HEK293T (cell line): ENCODE measurements around the gene CNOT11.

Experiments
- CTCF ChIA-PET: fragments of 350-600 bp; formaldehyde crosslinking; extraction: SDS; loops from one replicate; lab custom pipeline; 2021; ENCODE audit warnings: antibody characterized with exemption, inconsistent platforms; lab: Yijun Ruan, JAX
- POLR2A ChIA-PET: fragments of 350-600 bp; formaldehyde crosslinking; extraction: SDS; loops from one replicate; lab custom pipeline; 2020; ENCODE audit warnings: antibody characterized with exemption, inconsistent platforms; lab: Yijun Ruan, JAX
- DNase-seq: peaks from one replicate; pipeline ENCODE4 v3.0.0; 2012; ENCODE audit warnings: mixed read lengths; ENCODE audit errors: extremely low spot score
- ARNT ChIP-seq: fragments of 450-650 bp; IDR thresholded peaks from 2 replicates; pipeline ENCODE4 v1.6.1; 2017; ENCODE audit warnings: mild to moderate bottlenecking
- BHLHE40 ChIP-seq: fragments of 450-650 bp; IDR thresholded peaks from 2 replicates; pipeline ENCODE4 v1.6.1; 2016; ENCODE audit warnings: mild to moderate bottlenecking, moderate library complexity, borderline replicate concordance
- CTBP1 ChIP-seq: fragments of 450-650 bp; IDR thresholded peaks from 2 replicates; pipeline ENCODE4 v1.6.1; 2016; ENCODE audit warnings: borderline replicate concordance
- ELF4 ChIP-seq: fragments of 450-650 bp; IDR thresholded peaks from 2 replicates; pipeline ENCODE4 v1.6.1; 2017; ENCODE audit warnings: antibody characterized with exemption
- FOXA1 ChIP-seq: fragments of 450-650 bp; IDR thresholded peaks from 2 replicates; pipeline ENCODE4 v1.6.1; 2016; ENCODE audit warnings: mild to moderate bottlenecking
- FOXK2 ChIP-seq: fragments of 450-650 bp; IDR thresholded peaks from 2 replicates; pipeline ENCODE4 v1.6.1; 2016; ENCODE audit warnings: mild to moderate bottlenecking
- FOXM1 ChIP-seq: fragments of 450-650 bp; IDR thresholded peaks from 2 replicates; pipeline ENCODE4 v1.6.1; 2017; ENCODE audit warnings: mild to moderate bottlenecking, borderline replicate concordance
- HDGF ChIP-seq: fragments of 450-650 bp; IDR thresholded peaks from 2 replicates; pipeline ENCODE4 v1.6.1; 2017; ENCODE audit warnings: antibody characterized with exemption, borderline replicate concordance
- L3MBTL2 ChIP-seq: fragments of 450-650 bp; conservative IDR thresholded peaks from 2 replicates; pipeline ENCODE4 v1.6.1; 2016; ENCODE audit warnings: mild to moderate bottlenecking
- LEF1 ChIP-seq: fragments of 450-650 bp; IDR thresholded peaks from 2 replicates; pipeline ENCODE4 v1.6.1; 2017; ENCODE audit warnings: mild to moderate bottlenecking, borderline replicate concordance
- NFRKB ChIP-seq: fragments of 450-650 bp; IDR thresholded peaks from 2 replicates; pipeline ENCODE4 v1.6.1; 2016; ENCODE audit warnings: mild to moderate bottlenecking, moderate library complexity
- PKNOX1 ChIP-seq: fragments of 450-650 bp; IDR thresholded peaks from 2 replicates; pipeline ENCODE4 v1.6.1; 2016
- SP1 ChIP-seq: fragments of 450-650 bp; IDR thresholded peaks from 2 replicates; pipeline ENCODE4 v1.6.1; 2017
- SUZ12 ChIP-seq: fragments of 450-650 bp; IDR thresholded peaks from 2 replicates; pipeline ENCODE4 v1.6.1; 2016; ENCODE audit warnings: mild to moderate bottlenecking
- TARDBP ChIP-seq: fragments of 450-650 bp; IDR thresholded peaks from 2 replicates; pipeline ENCODE4 v1.6.1; 2016
- ZNF384 ChIP-seq: fragments of 450-650 bp; IDR thresholded peaks from 2 replicates; pipeline ENCODE4 v1.6.1; 2016

The CNOT11 gene

GRCh38 chr2:101278925-101279324 lies 26.2 kb downstream of the CNOT11 start:
- no peak for DNase-seq
- CTCF ChIA-PET, result no interaction called here
- TF ChIP-seq CTBP1, result no peak
- TF ChIP-seq SUZ12, result no peak
- no peak for TF ChIP-seq PKNOX1
- no peak for TF ChIP-seq L3MBTL2
- TF ChIP-seq TARDBP, result no peak
- TF ChIP-seq FOXM1, result no peak
- no peak for TF ChIP-seq HDGF
- no peak for TF ChIP-seq ZNF384
- TF ChIP-seq SP1, result no peak
- no peak for TF ChIP-seq FOXK2
- no peak for TF ChIP-seq ELF4
- no peak for TF ChIP-seq LEF1
- no peak for TF ChIP-seq ARNT
- no peak for TF ChIP-seq FOXA1
- no peak for TF ChIP-seq NFRKB
- TF ChIP-seq BHLHE40, result no peak
- POLR2A ChIA-PET, result no interaction called here

- ChIA-PET POLR2A (interaction anchor here (1.0 to 1.5 kb wide), 2 partner anchors 27 to 29 kb away, joined by 4 to 5 read pairs; partner anchors contain the start of gene RNF149), CTCF (interaction anchor here (0.8 to 0.9 kb wide), 3 partner anchors 10 to 93 kb away, joined by 3 read pairs; no protein-coding TSS in a partner anchor)
Measured at GRCh38 chr2:101281482-101281881, 28.8 kb downstream of the CNOT11 start.

GRCh38 chr2:101282980-101283379 lies 30.3 kb downstream of the CNOT11 start:
- ChIA-PET CTCF (no interaction called here), POLR2A (no interaction called here)
- TF ChIP-seq PKNOX1 (no peak), SP1 (no peak), NFRKB (no peak), TARDBP (no peak), ZNF384 (no peak), ARNT (no peak)
- no peak for DNase-seq

More at GRCh38 chr2:101281482-101281881, 28.8 kb downstream of the CNOT11 start:
- DNase-seq, result no peak
- TF ChIP-seq L3MBTL2, result no peak
- no peak for TF ChIP-seq ZNF384
- TF ChIP-seq HDGF, result no peak
- TF ChIP-seq FOXM1, result no peak
- TF ChIP-seq SP1, result no peak

- CTCF ChIA-PET, result no interaction called here
Measured at GRCh38 chr2:101286684-101287083, 34.0 kb downstream of the CNOT11 start.

GRCh38 chr2:101287303-101287702 lies 34.6 kb downstream of the CNOT11 start:
- CTCF ChIA-PET, result no interaction called here
- DNase-seq, result no peak
- TF ChIP-seq ELF4 (no peak), ARNT (no peak), CTBP1 (no peak), BHLHE40 (no peak), SP1 (no peak), TARDBP (no peak), PKNOX1 (no peak), FOXA1 (no peak), FOXK2 (no peak), ZNF384 (no peak), HDGF (no peak), LEF1 (no peak)
- POLR2A ChIA-PET, result no interaction called here

More at GRCh38 chr2:101286684-101287083, 34.0 kb downstream of the CNOT11 start:
- no peak for TF ChIP-seq SUZ12
- no peak for TF ChIP-seq ZNF384
- no peak for TF ChIP-seq ARNT
- no peak for TF ChIP-seq HDGF
- no peak for TF ChIP-seq LEF1
- no peak for TF ChIP-seq PKNOX1
- no peak for TF ChIP-seq FOXM1
- TF ChIP-seq NFRKB, result no peak
- no peak for TF ChIP-seq L3MBTL2
- no peak for TF ChIP-seq ELF4
- no peak for TF ChIP-seq FOXK2
- no peak for TF ChIP-seq BHLHE40
- TF ChIP-seq TARDBP, result no peak
- no peak for TF ChIP-seq CTBP1
- no peak for DNase-seq
- POLR2A ChIA-PET, result no interaction called here

GRCh38 chr2:101290711-101291110 lies 38.0 kb downstream of the CNOT11 start:
- ChIA-PET POLR2A (no interaction called here), CTCF (no interaction called here)
- TF ChIP-seq PKNOX1, result no peak
- no peak for DNase-seq
